Measurements from ENCODE around the gene ITCH. TPM values are rescaled to one million over a fixed set of nuclear protein-coding genes. Genes with fewer than 3 reads are reported as not detected.

ITCH gene
- total RNA-seq, 1 experiment from 2014 or later, result 63.9 TPM

- no peaks in the 10 kb centered on the region for H3K9me3 ChIP-seq (ENCODE audit: control insufficient read depth, insufficient read depth, low read depth, low read length)
- intact Hi-C loops (cut with micrococcal nuclease; ENCODE audit: unreplicated experiment), result no loop called here
- no peak overlapping the region for H3K27ac ChIP-seq (ENCODE audit: low read length)
- no TSS peak for BruUV-seq (replicated peaks)
- no peaks in the 10 kb centered on the region for H3K4me1 ChIP-seq (ENCODE audit: control insufficient read depth, insufficient read depth, low read length)
- H3K27me3 ChIP-seq (ENCODE audit: control insufficient read depth, insufficient read depth, low read length), result no peaks in the 10 kb centered on the region
- H3K4me3 ChIP-seq (ENCODE audit: low read depth in 2 of 2, low read length in 2 of 2), result no peak overlapping the region
- ChIA-PET POLR2A (interaction anchor here (0.6 kb wide), 1 partner anchor 76 kb away, joined by 11 read pairs; no protein-coding TSS in a partner anchor), CTCF (no interaction called here)
- in situ Hi-C loops (cut with HindIII; ENCODE audit: low pct_unique_long_range_greater_than_20kb, low sequenced_read_pairs), result no loop called here
- H3K36me3 ChIP-seq (ENCODE audit: control insufficient read depth, insufficient read depth, low read length), result peaks cover 14% of the 10 kb centered on the region
- DNase-seq (ENCODE audit: low read depth, low spot score), result no peak
- no peak for ATAC-seq
- TF ChIP-seq, protein P1, sequence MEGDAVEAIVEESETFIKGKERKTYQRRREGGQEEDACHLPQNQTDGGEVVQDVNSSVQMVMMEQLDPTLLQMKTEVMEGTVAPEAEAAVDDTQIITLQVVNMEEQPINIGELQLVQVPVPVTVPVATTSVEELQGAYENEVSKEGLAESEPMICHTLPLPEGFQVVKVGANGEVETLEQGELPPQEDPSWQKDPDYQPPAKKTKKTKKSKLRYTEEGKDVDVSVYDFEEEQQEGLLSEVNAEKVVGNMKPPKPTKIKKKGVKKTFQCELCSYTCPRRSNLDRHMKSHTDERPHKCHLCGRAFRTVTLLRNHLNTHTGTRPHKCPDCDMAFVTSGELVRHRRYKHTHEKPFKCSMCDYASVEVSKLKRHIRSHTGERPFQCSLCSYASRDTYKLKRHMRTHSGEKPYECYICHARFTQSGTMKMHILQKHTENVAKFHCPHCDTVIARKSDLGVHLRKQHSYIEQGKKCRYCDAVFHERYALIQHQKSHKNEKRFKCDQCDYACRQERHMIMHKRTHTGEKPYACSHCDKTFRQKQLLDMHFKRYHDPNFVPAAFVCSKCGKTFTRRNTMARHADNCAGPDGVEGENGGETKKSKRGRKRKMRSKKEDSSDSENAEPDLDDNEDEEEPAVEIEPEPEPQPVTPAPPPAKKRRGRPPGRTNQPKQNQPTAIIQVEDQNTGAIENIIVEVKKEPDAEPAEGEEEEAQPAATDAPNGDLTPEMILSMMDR (IDR thresholded peaks at IDR 0.05), result no peak
- TF ChIP-seq, protein P2, sequence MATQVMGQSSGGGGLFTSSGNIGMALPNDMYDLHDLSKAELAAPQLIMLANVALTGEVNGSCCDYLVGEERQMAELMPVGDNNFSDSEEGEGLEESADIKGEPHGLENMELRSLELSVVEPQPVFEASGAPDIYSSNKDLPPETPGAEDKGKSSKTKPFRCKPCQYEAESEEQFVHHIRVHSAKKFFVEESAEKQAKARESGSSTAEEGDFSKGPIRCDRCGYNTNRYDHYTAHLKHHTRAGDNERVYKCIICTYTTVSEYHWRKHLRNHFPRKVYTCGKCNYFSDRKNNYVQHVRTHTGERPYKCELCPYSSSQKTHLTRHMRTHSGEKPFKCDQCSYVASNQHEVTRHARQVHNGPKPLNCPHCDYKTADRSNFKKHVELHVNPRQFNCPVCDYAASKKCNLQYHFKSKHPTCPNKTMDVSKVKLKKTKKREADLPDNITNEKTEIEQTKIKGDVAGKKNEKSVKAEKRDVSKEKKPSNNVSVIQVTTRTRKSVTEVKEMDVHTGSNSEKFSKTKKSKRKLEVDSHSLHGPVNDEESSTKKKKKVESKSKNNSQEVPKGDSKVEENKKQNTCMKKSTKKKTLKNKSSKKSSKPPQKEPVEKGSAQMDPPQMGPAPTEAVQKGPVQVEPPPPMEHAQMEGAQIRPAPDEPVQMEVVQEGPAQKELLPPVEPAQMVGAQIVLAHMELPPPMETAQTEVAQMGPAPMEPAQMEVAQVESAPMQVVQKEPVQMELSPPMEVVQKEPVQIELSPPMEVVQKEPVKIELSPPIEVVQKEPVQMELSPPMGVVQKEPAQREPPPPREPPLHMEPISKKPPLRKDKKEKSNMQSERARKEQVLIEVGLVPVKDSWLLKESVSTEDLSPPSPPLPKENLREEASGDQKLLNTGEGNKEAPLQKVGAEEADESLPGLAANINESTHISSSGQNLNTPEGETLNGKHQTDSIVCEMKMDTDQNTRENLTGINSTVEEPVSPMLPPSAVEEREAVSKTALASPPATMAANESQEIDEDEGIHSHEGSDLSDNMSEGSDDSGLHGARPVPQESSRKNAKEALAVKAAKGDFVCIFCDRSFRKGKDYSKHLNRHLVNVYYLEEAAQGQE (IDR thresholded peaks at IDR 0.05; ENCODE audit: insufficient read depth in 1 of 2, low read depth in 2 of 2, low read length in 1 of 2), result no peak
- no peak for TF ChIP-seq POLR2AphosphoS5 (IDR thresholded peaks at IDR 0.05; ENCODE audit: low read depth, low read length)
- TF ChIP-seq TCF7L2 (IDR thresholded peaks at IDR 0.05; ENCODE audit: low read depth, low read length), result no peak
- TF ChIP-seq SIN3A (IDR thresholded peaks at IDR 0.05; ENCODE audit: borderline replicate concordance, insufficient read depth, low read depth, low read length), result no peak
Measured at GRCh38 chr20:34472246-34472925, 109.3 kb downstream of the ITCH start.

- Histone ChIP-seq H3K27ac (ENCODE audit: low read length) (no peak overlapping the region), H3K27me3 (ENCODE audit: control insufficient read depth, insufficient read depth, low read length) (no peaks in the 10 kb centered on the region), H3K4me3 (ENCODE audit: low read depth in 2 of 2, low read length in 2 of 2) (no peak overlapping the region), H3K9me3 (ENCODE audit: control insufficient read depth, insufficient read depth, low read depth, low read length) (no peaks in the 10 kb centered on the region), H3K4me1 (ENCODE audit: control insufficient read depth, insufficient read depth, low read length) (no peaks in the 10 kb centered on the region), H3K36me3 (ENCODE audit: control insufficient read depth, insufficient read depth, low read length) (peaks cover 21% of the 10 kb centered on the region)
- intact Hi-C loops (cut with micrococcal nuclease; ENCODE audit: unreplicated experiment), result no loop called here
- ATAC-seq (peak; percentile 89), DNase-seq (ENCODE audit: low read depth, low spot score) (no peak)
- ChIA-PET POLR2A (no interaction called here), CTCF (no interaction called here)
- BruUV-seq (replicated peaks), result TSS peak; percentile 16
- in situ Hi-C loops (cut with HindIII; ENCODE audit: low pct_unique_long_range_greater_than_20kb, low sequenced_read_pairs), result no loop called here
- TF ChIP-seq POLR2AphosphoS5 (IDR thresholded peaks at IDR 0.05; ENCODE audit: low read depth, low read length) (no peak), TCF7L2 (IDR thresholded peaks at IDR 0.05; ENCODE audit: low read depth, low read length) (no peak), SIN3A (IDR thresholded peaks at IDR 0.05; ENCODE audit: borderline replicate concordance, insufficient read depth, low read depth, low read length) (no peak)
- TF ChIP-seq, protein P1 (IDR thresholded peaks at IDR 0.05), result peak; percentile 70
- TF ChIP-seq, protein P2 (IDR thresholded peaks at IDR 0.05; ENCODE audit: insufficient read depth in 1 of 2, low read depth in 2 of 2, low read length in 1 of 2), result no peak
Measured at GRCh38 chr20:34473262-34473883, 110.3 kb downstream of the ITCH start.
